ENCODE data around the gene GOLGA6L2. TPM values are rescaled to one million over a fixed set of nuclear protein-coding genes. Genes with fewer than 3 reads are reported as not detected.
"Not testable (repeated sequence)": the region's sequence is repeated elsewhere in the genome, so short reads cannot be mapped to it uniquely, and the experiment has no call there.

The GOLGA6L2 gene
- total RNA-seq, 1 experiment from 2014 or later: not detected

DNA sequence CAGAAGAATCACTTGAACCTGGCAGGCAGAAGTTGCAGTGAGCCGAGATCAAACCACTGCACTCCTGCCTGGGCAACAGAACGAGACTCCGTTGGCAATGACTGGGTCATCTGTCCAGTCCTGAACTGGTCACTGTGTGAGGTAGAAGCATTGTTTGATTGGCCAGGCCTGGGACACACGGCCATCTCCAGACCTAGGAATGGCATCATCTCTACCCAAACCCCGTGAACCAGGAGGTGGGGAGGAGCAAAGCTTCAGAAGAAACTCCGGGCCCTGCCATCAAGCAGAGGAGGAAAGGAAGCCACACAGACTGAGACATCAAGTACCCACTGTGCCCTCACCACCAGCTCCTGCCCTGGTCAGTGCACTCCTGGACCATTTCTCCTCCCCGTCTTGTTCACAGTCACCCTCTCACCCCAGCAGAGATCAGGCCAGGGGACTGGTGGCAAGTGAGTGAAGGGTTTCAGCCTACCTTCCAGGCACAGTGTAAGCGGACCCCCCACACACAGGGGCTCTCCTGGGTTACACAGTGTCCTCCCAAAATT lies 31.6 kb downstream of the GOLGA6L2 start:
- no peak for DNase-seq
- no peaks in the 10 kb centered on the region; the same call in 1 of the 2 replicates for H3K4me1 ChIP-seq
- no peak overlapping the region for H3K4me3 ChIP-seq
- no peaks in the 10 kb centered on the region for H3K27me3 ChIP-seq
- no peaks in the 10 kb centered on the region for H3K9me3 ChIP-seq (replicated peaks)
- no peak overlapping the region for H3K27ac ChIP-seq
- no peaks in the 10 kb centered on the region for H3K36me3 ChIP-seq

DNA sequence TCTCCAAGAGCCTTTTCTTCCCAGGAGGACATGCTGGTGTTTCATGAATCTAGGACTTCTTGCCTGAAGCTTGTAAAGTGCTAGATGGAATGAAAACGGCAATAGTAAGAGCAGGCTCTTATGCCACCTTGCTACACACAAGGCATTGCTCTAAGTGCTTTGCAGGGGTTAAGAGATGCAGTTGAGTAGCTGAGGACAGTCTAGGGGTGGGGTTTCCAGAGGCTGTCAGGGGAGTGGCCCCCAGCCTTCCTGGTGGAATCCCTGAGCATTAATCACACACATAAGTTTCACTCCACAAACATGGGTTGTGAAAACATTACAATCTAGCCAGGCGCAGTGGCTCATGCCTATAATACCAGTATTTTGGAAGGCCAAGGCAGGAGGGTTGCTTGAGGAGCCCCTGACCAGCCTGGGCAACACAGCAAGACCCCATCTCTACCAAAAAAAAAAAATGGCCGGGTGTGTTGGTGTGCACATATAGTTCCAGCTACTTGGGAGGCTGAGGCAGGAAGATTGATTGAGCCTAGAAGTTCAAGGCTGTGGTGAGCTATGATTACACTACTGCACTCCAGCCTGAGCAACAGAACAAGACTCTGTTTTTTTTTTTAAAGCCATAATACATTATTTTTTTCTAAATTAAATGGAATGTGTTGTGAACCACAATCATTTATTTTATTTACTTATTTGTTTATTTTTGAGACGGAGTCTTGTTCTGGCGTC lies 34.0 kb downstream of the GOLGA6L2 start:
- not testable (repeated sequence) for H3K27me3 ChIP-seq; H3K27ac ChIP-seq; DNase-seq; H3K9me3 ChIP-seq (replicated peaks); H3K4me1 ChIP-seq; H3K36me3 ChIP-seq; H3K4me3 ChIP-seq

DNA sequence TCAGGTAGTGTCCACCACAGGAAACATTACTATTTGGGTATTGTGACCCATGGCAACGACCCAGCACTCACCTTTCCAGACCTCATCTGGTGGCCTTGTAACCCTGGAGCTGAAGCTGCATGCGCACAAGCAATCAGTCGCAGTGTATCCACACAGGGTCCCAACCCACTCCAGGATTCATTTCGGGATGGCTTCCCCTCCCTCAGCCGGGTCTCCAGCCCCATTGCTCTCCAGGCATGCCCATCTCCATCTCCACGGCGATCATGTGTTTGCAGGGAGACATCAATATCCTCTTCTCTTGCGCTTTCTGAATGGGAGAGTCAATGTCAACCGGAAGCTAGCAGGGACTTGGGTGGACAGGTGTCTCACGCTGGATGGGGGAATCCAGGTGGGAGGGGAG lies 35.2 kb downstream of the GOLGA6L2 start:
- H3K27me3 ChIP-seq: no peaks in the 10 kb centered on the region
- no peak overlapping the region for H3K27ac ChIP-seq
- H3K36me3 ChIP-seq: no peaks in the 10 kb centered on the region
- H3K4me1 ChIP-seq: no peaks in the 10 kb centered on the region; the same call in 1 of the 2 replicates
- no peak for DNase-seq
- no peak overlapping the region for H3K4me3 ChIP-seq
- no peaks in the 10 kb centered on the region for H3K9me3 ChIP-seq (replicated peaks)

GRCh38 chr15:23403550-23403949 lies 43.5 kb downstream of the GOLGA6L2 start:
- no peak for DNase-seq
- no peaks in the 10 kb centered on the region for H3K4me1 ChIP-seq
- H3K27me3 ChIP-seq: no peaks in the 10 kb centered on the region
- H3K4me3 ChIP-seq: no peak overlapping the region
- H3K36me3 ChIP-seq: no peaks in the 10 kb centered on the region
- no peak overlapping the region for H3K27ac ChIP-seq
- H3K9me3 ChIP-seq (replicated peaks): no peaks in the 10 kb centered on the region

DNA sequence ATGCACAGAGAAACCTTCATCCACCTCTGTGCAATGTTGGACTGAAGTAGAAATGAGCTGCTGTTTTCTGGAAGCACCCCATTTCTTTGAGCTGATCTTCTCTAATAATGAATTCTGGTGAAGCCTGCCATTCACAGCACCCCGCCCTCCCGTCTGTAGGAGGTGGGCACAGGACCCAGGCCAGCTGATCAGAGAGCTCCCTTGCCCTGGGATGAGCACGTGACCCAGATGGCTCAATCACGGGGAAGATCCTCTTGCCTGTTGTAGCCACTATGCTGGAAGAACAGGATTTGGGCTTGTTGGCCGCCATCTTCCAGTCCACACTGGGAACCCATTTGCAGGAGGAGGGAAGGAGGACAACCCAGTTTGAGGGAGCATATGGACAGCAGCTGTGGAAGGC lies 44.5 kb downstream of the GOLGA6L2 start:
- H3K27me3 ChIP-seq: no peaks in the 10 kb centered on the region
- no peaks in the 10 kb centered on the region for H3K36me3 ChIP-seq
- H3K9me3 ChIP-seq (replicated peaks): no peaks in the 10 kb centered on the region
- no peak overlapping the region for H3K4me3 ChIP-seq
- DNase-seq: no peak
- no peak overlapping the region for H3K27ac ChIP-seq
- H3K4me1 ChIP-seq: no peaks in the 10 kb centered on the region

- H3K4me3 ChIP-seq: no peak overlapping the region
- no peaks in the 10 kb centered on the region for H3K27me3 ChIP-seq
- no peak overlapping the region for H3K27ac ChIP-seq
- DNase-seq: no peak
- H3K4me1 ChIP-seq: no peaks in the 10 kb centered on the region
- H3K36me3 ChIP-seq: no peaks in the 10 kb centered on the region
- no peaks in the 10 kb centered on the region for H3K9me3 ChIP-seq (replicated peaks)
These were observed 44.9 kb downstream of the GOLGA6L2 start for GRCh38 chr15:23402140-23402539.

GRCh38 chr15:23401627-23402026 lies 45.4 kb downstream of the GOLGA6L2 start:
- Histone ChIP-seq H3K27ac (no peak overlapping the region), H3K9me3 (replicated peaks) (no peaks in the 10 kb centered on the region), H3K36me3 (no peaks in the 10 kb centered on the region), H3K27me3 (no peaks in the 10 kb centered on the region), H3K4me3 (no peak overlapping the region), H3K4me1 (no peaks in the 10 kb centered on the region)
- DNase-seq: no peak

DNA sequence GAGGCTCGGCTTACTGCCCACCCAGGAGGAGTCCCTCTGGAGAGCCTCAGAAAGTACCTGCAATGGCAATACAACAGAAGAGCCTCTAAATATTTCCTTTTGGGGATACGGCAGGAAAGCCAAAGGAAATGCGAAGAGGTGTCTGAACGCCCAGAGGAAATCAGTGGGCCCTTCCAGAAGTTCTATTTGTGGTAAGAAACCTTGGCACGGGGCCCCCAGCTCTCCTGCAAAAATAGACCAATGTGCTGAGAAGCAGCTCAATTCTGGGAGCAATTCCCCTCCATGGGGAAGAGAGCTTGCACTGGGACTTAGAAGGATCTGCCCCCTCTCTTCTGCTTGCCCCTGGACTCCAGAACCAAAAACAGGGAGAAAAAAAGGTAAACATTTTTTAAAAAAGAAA lies 47.8 kb downstream of the GOLGA6L2 start:
- not testable (repeated sequence) for H3K27ac ChIP-seq; H3K27me3 ChIP-seq; H3K4me3 ChIP-seq; DNase-seq; H3K9me3 ChIP-seq (replicated peaks); H3K4me1 ChIP-seq; H3K36me3 ChIP-seq

DNA sequence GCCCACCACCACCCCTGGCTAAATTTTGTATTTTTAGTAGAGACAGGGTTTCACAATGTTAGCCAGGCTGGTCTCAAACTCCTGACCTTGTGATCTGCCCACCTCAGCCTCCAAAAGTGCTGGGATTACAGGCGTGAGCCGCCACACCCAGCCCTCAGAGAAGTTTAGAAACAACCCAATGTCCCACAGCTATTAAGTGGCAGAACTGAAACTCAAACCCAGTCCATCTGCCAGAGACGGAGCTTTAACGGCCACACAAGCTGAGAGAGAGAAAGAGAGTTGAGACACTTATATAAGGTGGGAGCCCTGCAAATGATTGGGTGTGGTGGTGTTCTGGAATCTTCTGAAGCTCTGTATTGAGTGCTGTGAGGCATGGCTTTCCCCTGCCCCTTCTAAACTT lies 48.7 kb downstream of the GOLGA6L2 start:
- DNase-seq; H3K4me3 ChIP-seq; H3K4me1 ChIP-seq; H3K9me3 ChIP-seq (replicated peaks); H3K27ac ChIP-seq; H3K27me3 ChIP-seq; H3K36me3 ChIP-seq: not testable (repeated sequence)

- no peaks in the 10 kb centered on the region for H3K36me3 ChIP-seq
- no peak overlapping the region for H3K4me3 ChIP-seq
- H3K27me3 ChIP-seq: no peaks in the 10 kb centered on the region
- no peaks in the 10 kb centered on the region for H3K4me1 ChIP-seq
- no peak for DNase-seq
- H3K9me3 ChIP-seq (replicated peaks): no peaks in the 10 kb centered on the region
- no peak overlapping the region for H3K27ac ChIP-seq
These were observed 49.3 kb downstream of the GOLGA6L2 start for GRCh38 chr15:23397779-23398178.

GRCh38 chr15:23395832-23396231 lies 51.2 kb downstream of the GOLGA6L2 start:
- Histone ChIP-seq H3K4me3 (no peak overlapping the region), H3K9me3 (replicated peaks) (no peaks in the 10 kb centered on the region), H3K4me1 (no peaks in the 10 kb centered on the region), H3K27me3 (no peaks in the 10 kb centered on the region), H3K27ac (no peak overlapping the region), H3K36me3 (no peaks in the 10 kb centered on the region)
- no peak for DNase-seq

DNA sequence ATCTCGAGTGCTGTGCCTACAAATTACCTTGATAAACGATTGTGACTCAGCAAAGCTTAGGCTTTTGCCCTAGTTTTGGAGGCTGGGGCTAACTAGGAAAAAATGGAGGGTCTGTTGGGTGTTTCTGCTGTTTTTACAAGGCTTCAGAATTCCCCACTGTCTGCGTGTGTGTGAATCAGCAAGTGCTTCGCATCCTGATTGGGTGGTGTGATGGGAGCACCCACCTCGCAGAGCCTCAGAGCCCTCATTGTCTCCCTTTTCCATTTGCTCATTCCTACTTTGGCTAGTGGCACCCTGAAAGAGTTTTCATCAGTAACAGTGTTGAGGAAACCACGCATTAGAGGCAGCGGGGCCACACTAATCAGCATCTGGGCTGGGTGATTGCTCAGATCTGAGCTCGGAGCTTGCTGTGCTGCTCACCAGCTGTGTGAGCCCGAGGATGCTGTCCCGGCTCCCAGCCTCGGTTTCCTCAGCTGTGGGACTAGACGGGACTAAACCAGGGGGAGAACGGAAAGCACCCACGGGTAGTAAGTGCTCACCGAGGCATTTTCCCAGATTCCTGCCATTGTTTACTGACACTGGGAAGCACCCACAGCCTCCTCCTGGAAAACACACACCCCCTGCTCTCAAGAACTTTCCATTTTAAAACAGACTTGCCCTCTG lies 51.9 kb downstream of the GOLGA6L2 start:
- DNase-seq: no peak
- Histone ChIP-seq H3K27ac (no peak overlapping the region), H3K36me3 (no peaks in the 10 kb centered on the region), H3K4me3 (no peak overlapping the region), H3K9me3 (replicated peaks) (no peaks in the 10 kb centered on the region), H3K27me3 (no peaks in the 10 kb centered on the region), H3K4me1 (no peaks in the 10 kb centered on the region)

Other genes starting within 250 kb of the GOLGA6L2 start
- not detected in 2 replicates for gene GOLGA6L26, start 113.0 kb downstream of the GOLGA6L2 start, total RNA-seq (2014; rRNA removed; shearing (Covaris generic))
- 0.02 TPM in 1 of 2 replicates, not detected in the other for gene GOLGA8S, start 92.5 kb downstream of the GOLGA6L2 start, total RNA-seq (2014; rRNA removed; shearing (Covaris generic))
- gene MKRN3, start 118.4 kb upstream of the GOLGA6L2 start, total RNA-seq (2014; rRNA removed; shearing (Covaris generic)): 4.8 and 4.9 TPM in 2 replicates
- gene MAGEL2, start 200.6 kb upstream of the GOLGA6L2 start, total RNA-seq (2014; rRNA removed; shearing (Covaris generic)): 2.2 TPM in 2 replicates
- not detected in 2 replicates for gene NDN, start 240.1 kb upstream of the GOLGA6L2 start, total RNA-seq (2014; rRNA removed; shearing (Covaris generic))